Measurements from ENCODE around the gene TMPRSS3.

The TMPRSS3 gene

DNA sequence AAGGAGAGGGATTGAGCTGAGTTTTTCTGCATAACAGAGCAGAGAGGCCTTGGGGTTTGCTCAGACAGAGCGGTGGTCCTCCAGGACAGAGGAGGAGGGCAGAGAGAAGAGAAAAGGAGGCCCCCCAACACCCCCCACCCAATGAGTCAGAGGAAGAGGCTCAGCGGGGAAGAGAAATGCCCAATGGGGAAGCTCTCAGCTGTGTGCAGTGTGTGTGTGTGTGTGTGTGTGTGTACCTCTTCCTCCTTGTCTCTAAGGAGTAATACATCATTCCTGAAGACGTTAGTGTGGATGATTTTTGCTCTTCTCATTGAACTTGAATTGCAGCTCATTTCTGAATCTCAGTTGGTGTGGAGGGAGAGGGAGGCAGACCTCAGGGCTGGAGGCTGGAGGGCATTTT, 8.7 kb downstream of the TMPRSS3 start:
- DNase-seq, result no peak

DNA sequence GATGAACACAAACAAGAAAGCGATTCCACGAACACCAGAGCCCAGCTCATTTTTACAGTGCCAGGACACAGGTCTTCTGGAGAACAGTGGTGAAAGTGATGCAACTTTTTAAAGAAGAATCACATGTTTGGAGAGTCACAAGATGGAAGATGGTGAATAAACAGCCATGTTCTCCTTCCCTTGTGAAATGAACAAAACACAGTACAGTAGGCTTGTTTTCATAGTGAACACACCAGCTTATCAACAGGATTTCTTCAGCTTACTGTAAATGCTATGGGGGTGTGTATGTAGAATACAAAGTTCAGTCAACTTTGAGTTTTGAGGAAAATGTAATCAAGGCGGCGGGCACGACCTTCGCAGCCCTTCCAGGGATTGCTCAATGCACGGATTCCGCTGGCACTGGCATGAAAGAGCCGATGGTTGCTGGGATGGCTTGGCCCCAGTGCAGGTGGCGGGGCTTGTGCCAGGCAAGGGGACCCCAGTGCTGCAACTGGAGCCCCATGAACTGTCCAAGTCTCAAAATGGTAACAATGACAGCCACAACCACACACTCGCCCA, 9.7 kb downstream of the TMPRSS3 start:
- no peak for DNase-seq

DNA sequence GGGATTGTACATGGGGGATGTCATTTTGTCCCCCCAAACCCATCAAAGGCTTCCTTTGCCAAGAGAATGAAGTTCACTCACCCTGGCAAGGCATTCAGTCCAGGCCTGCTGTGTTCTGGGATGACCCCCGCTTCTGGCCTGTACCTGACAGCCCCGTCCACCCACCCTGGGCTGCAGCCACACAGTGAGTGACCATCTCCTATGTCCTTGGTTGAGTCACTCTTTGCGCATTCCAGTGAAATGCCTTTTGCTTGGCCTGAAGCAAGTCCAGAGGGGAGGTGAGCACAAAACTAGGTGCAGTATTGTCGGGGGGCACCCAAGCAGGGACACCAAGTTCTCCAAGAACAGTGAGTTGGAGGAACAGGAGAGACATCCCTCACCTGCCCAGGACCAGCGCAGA, 10.2 kb downstream of the TMPRSS3 start:
- no peak for DNase-seq

DNA sequence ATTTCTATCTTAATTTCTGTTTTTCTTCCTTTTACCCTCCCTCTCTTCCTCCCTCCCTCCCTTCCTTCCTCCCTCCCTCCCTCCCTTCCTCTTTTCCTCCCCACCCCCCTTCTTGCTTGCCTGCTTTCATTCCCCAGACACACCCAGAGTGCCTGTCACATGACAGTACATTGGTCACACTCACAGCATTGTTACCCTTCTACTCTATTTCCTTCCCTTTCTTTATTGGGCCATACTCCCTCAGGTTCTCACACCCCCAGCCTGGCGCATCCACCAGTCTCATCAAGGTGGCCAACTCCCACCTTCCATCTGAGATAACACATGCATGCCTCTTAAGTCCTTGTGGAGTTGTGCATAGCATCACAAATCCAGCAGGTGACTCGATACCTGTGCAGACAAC, 10.9 kb downstream of the TMPRSS3 start:
- DNase-seq, result no peak

DNA sequence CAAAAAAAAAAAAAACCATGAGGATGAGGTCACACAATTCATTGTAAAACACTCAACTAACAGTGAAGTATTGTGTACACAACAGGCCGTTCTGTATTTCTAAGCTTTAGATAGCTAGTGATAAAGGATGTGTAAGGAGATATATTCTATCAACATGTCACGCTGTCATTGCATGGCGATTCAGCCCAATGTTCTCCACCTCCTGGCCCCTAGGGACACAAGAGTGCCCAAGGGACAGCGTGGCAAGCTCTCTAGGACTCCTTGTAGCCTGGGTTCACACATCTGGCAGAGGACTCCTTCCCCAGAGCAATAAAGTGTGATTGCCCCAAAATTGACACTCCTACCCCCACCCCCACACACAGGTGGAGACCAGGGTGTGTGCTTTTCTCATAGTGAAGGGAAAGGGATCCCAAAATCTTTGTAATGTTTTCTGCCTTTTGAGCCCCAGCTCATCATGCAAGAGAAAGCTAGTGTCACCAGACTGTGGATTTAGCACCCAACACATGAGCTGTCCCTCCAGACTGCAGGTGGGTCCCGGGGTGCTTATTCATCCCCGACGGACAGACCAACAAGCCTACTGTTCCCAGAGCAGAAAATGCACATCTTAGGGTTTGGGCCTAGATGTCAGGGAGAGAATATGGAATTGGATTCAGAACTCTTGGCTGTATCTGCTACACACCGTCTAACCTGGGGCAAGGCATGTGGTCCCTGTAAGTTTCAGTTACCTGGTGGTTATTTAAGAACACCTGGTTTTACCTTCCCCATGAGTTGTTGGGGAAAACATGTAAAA, 11.5 kb downstream of the TMPRSS3 start:
- no peak for DNase-seq

DNA sequence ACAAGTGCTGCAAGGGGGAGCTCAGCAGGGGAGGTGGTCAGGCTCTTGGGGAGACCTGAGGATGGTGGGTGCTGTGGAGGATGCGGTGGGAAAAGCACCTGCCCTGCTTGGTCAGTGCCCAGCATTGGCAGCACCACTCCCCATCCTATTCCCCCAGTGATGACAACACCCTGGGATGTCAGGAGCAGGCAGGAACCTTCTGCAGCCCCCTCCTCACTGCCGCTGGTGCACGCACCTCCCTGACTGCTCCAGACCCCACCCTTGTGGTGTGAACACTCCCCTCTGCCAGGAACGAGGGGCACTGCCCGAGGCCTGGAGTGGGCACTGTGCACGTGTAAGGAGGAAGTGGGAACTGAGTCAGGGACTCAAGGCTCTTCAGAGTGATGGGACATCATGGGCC, 12.5 kb downstream of the TMPRSS3 start:
- DNase-seq, result no peak

DNA sequence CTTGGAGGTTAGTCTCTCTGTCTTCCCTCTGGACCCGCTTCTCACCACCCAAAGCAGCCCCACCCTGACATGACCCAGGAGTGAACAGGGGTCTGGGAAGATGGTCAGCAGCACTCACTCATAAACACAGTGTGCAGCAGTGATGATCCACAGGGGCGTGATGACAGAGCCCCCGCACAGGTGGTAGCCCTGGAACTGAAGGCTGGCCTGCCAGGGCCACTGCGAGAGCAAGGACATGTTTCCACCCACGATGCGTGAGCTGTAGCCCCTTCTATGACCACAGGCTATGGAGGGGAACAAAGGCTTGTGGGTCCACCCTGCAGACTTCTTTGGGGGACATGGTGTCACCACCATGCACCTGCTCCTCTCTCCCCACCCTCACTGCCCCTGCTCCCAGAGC, 12.9 kb downstream of the TMPRSS3 start:
- DNase-seq, result no peak

DNA sequence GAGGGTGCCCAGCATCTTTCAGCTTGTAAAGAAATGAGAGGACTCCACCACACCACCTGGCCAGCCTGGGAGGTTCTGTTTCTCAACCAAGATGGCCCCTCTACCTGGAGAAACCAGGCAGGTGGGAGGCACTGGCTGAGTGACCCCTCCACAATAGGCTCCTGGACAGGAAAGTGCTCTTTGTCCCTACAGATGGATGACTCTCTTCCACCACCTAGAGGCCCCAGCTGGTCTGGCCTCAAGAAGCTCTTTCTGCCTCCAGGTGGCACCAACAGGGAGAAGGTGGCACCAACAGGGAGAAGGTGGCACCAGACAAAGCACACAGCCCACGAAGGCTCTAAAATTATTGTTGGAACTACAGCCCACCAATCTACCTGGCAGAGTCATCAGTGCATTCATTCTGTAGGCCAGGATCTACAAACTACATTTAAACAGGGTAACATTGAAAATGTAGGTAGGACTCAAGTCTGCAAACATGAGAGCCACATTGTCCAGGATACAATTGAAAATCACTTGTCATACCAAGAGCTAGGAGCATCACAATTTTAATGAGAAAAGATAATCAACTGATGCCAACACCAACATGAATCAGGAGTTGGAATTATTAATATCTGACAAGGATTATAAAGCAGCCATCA, 14.4 kb downstream of the TMPRSS3 start:
- DNase-seq, result no peak

DNA sequence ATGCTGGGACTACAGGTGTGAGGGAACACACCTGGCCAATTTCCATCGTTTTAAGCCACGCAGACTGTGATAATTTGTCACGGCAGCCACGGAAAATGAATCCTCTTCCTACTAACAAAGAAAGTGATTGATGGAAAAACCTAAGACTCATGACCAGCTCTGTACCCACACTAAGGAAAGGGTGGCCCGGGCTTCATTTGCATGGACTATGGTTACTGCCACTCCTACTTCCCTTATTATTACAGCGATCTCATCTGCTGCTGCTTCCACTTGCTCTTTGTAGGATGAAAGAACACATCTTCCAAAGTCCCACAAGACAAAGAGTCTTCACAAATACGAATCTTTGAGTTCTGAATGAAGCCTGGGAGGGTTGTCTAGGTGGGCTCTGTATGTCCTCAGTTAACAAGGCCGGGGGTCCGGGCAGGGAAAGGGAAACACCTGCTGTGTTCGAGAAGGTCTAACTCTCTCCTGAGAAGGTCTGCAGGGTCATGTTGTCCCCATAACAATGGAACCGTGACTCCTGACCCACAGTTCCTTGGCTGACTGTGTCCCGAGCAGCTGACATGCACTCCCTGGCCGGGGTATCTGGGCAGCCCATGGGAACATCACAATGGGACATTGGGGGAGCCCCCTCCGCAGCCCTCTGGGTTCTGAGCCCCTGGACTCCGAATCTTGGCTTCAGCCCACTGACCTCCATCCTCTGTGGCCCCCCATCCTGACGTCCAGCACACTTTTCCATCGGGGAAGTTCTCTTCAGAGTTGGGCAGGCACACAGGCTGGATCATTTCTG, 16.2 kb downstream of the TMPRSS3 start:
- DNase-seq, result no peak

DNA sequence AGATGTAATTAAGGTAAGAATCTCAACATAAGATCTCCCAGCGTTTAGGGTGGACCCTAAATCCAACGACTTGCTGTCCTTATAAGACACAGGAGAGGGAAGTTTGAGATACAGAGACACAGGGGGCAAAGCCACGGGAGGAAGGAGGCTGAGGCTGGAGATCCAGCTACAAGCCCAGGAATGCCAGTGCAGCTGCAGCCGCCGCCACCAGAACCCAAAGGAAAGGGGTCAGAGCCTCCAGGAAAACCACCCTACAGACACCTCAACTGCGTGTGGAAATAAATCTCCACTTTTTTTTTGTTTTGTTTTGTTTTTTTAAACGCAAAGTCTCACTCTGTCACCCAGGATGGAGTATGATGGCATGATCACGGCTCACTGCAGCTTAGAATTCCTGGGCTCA, 17.4 kb downstream of the TMPRSS3 start:
- DNase-seq, result no peak

DNA sequence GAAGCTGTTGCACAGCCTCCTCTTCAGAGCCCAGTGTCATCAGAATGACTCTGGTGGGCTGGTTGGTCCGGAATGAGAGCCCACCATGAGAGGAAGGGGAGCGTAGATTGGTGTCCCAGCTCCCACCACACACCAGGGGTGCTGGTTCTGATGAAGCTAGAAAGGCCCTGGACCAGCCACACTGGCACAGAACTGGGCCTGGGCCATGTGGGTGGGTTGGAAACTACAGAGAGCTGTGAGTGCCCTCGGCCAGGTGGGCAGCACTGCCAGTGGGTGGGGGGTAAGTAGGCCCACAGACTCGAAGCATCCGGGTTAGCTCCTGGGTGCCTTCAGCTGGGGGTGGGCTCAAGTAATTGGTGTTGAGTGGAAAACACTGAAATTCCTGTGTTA, 17.9 kb downstream of the TMPRSS3 start:
- DNase-seq, result no peak

DNA sequence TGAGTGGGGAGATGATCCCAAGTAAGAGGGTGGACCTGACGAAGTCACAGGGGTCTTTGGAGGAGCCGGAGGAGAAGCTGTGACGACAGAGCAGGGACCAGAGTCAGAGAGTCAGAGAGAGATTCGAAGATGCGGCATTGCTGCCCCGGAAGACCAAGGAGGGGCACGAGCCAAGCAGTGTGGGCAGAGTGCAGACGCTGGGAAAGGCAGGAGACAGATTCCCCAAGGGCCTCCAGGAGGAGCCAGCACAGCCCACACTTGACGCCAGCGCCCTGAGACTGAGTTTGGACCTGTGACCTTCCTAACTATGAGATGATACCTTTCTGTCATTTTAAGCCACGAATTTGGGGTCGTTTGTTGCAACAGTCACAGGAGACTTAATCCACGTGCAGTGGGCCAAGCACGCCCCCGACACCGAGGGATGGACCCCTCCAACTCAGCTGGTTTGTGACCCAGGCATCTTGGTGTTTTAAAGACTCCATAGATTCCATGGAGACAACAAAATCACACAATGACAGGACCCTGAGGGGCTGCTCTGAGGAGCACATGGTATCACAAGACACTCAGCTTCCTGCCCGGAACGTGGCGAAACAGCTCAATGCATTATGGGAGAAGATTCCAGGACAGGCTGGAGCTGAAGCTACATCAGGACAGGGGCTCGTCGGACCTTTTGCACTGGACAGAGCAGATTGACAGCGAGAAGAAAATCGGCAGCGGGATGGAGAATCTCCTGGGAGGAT, 18.5 kb downstream of the TMPRSS3 start:
- DNase-seq, result no peak

DNA sequence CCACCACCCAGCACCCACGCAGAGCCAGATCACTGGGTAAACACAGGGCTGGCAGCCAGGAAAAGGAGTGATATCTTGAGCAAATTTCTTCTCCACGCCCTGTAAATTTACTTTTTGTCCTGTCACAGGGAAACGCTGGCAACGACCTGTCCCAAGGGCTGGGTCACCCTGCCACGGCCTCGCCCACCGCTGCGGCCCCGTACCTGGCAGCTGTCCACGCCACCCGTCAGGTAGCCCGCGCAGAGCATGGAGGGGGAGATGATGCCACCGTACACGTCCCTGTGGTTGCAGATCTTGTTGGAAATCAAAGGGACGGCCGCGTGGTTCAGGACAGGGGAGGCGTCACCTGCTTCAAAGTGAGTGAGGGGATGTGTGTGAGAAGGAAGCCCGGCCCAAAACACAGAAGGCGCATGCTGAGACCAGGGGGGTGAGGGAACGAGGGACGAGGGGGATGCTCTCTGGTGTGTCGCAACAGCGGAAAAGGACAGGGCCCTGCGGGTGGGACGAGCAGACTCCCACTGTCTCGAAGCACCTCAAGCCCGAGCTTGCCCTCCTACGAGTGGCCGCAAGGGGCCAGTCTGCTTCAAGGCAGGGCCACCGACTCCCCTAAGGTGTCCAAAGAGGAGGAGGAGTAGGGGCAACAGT, 19.4 kb downstream of the TMPRSS3 start:
- no peak for DNase-seq

DNA sequence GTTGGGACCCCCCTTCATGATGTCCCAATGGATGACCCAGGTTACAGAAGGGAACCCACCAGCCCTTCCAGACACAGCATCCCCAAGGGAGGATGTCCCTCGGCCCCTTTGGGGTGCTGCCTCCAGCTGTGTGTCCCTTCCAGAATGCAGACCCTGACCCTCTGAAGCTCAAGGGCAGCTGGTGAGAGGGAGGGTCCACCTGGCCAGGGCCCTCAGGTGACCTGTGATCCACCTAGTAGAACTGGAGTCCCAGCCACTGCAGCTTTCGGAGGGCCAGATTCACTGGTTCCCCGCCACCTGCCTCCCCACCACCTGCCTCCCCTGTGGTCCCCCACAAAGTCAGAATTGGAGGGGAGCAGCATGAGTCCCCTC, 19.9 kb downstream of the TMPRSS3 start:
- no peak for DNase-seq

DNA sequence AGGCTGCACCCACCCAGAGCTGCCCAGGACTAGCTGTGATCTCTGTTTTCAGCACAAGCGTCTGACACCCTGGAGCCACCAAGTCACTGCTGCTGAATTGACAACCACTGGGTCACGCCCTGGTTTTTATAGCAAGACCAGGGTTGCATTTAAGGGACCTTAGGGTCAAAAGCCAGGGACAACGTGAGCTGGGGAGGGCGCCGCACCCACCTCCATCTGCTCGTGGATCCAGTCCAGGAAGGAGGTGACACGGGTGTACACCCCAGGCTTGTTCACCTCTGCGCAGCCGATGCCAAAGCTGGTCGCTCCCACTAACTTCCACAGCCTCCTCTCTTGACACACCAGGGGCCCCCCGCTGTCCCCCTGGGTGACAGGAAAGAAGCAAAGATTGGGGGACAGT, 20.3 kb downstream of the TMPRSS3 start:
- DNase-seq, result no peak

DNA sequence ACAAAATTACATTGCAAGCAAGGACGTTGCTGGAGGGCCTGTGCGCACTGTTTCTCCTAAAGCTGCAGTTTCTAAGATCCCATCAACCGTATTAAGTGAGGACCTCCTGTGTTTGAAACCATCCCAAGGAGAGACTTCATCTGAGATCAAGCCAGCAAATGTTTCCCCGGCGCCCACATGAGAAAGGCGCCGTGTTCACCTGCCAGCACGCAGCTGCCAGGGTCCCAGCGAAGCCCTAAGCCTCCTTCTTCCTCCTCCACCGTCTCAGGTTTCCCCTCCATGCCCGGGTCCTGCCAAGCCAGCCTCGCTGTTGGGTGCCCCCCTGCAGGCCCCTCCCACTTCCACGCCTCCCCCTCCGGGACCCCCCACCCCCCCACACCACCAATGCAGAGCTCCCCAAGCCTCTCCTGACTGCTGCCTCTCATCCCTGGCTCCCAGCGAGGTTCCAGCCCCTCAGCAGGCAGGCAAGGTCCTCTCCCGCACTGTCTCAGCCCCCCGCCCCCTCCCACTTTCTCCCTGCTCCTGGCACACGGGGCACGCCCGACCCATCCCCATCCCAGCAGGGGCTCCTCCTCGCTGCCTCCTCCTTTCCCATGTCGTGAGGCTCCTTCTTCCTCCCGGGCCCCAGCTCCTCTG, 20.9 kb downstream of the TMPRSS3 start:
- no peak for DNase-seq

DNA sequence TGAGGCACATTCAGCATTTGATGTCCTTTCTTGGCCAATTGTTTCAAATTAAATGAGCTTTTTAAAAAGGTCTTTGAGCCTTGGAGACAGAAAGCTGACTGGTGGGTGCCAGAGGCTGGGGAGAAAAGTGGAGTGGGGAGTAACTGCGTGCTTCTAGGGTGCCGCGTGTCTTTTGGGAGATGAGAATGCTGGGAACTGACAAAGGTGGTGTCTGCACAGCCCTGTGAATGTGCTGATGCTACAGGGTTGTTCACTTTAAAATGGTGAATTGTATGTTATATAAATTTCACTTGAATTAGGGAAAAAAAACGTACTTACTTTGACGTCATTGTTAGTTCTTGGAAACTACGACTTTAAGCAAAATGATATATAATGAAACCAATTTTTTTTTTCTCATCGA, 21.4 kb downstream of the TMPRSS3 start:
- no peak for DNase-seq

DNA sequence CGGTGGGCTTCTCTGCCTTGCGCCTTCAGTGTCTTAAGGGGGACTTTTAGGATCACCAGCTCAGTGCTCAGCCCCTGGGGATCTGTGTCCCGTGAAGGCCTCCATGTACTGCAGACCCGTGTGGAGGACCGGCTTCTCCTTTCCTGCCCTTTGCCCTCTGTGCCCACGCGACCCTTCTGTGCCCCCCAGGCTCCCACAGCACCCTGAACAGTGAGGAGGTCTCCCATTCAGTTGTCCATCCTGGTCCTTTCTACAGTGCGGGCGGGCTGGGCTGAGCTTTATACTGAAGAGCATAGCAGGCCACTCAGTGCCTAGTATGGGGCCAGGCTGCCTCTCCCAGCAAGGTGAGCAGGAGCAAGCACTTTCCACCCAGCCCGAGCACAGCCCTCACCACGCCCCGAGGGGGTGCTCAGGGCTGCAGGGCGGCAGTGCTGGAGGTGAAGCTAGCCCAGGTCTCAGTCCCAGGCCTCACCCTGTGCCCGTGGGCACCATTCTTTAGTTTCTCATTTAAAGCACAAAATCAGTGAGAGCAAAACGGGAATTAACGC, 21.9 kb downstream of the TMPRSS3 start:
- DNase-seq, result no peak

DNA sequence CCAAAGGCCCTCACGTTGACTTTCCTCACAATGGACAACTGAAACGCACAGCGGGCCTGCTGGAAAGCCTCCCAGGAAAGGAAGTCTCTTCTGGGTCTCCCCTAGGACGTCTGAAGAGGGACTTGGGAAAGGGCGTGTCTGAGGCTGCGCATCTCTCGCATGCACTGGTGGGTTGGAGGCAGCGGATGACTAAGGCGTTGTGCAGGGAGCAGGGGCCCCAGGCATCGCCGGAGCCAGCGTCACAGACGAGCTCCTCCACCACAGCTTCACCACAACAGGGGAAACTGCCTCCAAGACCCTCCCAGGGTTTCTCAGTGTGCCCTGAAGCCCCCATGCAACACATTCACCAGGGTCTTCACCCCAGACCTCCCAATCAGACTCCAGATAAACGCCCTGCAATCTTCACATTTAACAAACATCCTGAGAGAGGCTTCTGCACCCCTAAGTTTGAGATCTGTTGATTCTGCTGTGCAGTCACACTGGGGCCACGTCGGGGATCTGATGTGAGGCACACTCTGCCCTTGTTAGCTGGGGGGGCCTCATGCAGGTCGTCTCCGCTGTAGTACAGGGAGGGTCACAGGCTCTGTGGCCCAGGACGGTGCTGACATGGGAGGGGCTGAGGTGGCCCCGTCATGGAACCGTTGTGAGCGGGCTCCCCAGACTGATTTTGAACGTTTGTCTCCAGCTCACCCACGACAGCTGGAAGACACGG, 22.5 kb downstream of the TMPRSS3 start:
- no peak for DNase-seq

DNA sequence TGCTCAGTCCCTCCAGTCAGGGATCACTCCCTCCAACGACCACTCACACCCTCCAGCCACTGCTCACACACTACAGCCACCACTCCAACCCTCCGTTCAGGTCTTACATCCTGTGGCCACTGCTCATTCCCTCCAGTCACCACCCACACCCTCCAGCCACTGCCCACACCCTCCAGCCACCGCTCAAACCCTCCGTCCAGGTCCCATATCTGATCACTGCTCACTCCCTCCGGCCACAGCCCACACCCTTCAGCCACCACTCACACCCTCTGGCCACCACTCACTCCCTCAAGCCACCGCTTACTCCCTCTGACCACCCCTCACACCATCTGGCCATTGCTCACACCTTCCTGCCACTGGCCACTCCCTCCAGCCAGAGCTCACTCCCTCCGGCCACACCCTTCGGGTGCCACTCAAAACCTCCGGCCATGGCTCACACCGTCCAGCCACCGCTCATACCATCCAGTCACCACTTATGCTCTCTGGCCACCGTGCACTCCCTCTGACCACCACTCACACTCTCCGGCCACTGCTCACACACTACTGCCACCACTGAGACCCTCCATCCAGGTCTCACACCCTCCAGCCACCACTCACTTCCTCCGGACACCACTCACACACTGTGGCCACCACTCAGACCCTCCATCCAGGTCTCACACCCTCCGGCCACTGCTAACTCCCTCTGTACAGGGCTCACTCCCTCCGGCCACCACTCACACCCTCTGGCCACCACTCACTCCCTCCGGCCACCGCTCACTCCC, 24.8 kb downstream of the TMPRSS3 start:
- DNase-seq, result no peak

Data from midbrain (tissue), 1 donor.